ENCODE measurements around the gene DISC1. TPM values are rescaled to one million over a fixed set of nuclear protein-coding genes. Genes with fewer than 3 reads are reported as not detected.
"Not testable (repeated sequence)": the region's sequence is repeated elsewhere in the genome, so short reads cannot be mapped to it uniquely, and the experiment has no call there.

The DISC1 gene
- total RNA-seq, 6 experiments from 2014 or later = 1.8 to 3.3 (median 2.4) TPM

DNA sequence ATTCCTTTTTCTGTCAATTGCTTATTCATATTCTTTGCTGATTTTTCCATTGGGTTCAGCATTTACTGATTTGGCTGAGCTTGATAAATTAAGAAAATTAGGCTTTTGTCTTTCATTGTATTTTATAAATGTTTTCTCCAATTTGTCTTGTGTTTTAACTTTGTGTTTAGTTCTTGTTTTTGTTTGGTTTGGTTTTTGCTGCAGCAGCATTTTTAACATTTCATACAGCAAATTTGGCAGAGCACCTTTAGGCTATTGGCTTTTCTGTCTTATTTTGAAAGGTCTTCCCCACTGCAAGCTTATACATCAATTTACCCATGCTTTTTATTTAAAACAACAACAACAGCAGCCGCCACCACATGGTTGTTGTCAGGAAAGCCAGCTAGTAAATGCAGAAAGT lies 33.8 kb upstream of the DISC1 start:
- 38% methylated on average over 1 of the region's 1 CpG for WGBS (ENCODE audit: insufficient coverage, low coverage, low lambda C conversion rate, missing lambda C conversion rate)
- TF ChIP-seq, protein P1, sequence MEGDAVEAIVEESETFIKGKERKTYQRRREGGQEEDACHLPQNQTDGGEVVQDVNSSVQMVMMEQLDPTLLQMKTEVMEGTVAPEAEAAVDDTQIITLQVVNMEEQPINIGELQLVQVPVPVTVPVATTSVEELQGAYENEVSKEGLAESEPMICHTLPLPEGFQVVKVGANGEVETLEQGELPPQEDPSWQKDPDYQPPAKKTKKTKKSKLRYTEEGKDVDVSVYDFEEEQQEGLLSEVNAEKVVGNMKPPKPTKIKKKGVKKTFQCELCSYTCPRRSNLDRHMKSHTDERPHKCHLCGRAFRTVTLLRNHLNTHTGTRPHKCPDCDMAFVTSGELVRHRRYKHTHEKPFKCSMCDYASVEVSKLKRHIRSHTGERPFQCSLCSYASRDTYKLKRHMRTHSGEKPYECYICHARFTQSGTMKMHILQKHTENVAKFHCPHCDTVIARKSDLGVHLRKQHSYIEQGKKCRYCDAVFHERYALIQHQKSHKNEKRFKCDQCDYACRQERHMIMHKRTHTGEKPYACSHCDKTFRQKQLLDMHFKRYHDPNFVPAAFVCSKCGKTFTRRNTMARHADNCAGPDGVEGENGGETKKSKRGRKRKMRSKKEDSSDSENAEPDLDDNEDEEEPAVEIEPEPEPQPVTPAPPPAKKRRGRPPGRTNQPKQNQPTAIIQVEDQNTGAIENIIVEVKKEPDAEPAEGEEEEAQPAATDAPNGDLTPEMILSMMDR (IDR thresholded peaks at IDR 0.05) = no peak
- TF ChIP-seq POLR2A (IDR thresholded peaks at IDR 0.05) = no peak

DNA sequence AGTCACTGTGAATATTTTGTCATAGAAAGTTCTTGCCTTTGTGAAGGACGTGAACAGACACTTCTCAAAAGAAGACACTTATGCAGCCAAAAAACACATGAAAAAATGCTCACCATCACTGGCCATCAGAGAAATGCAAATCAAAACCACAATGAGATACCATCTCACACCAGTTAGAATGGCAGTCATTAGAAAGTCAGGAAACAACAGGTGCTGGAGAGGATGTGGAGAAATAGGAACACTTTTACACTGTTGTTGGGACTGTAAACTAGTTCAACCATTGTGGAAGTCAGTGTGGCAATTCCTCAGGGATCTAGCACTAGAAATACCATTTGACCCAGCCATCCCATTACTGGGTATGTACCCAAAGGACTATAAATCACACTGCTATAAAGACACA lies 33.3 kb upstream of the DISC1 start:
- WGBS (ENCODE audit: insufficient coverage, low coverage, low lambda C conversion rate, missing lambda C conversion rate) = 87% methylated on average over 1 of the region's 1 CpG
- not testable (repeated sequence) for H3K27ac ChIP-seq

More for the DNA sequence above, 33.8 kb upstream of the DISC1 start:
- no peaks in the 10 kb centered on the region for H3K4me1 ChIP-seq
- H3K27ac ChIP-seq = no peak overlapping the region
- no peak for DNase-seq
- no peak overlapping the region for H3K4me3 ChIP-seq
- H3K36me3 ChIP-seq = no peaks in the 10 kb centered on the region
- no peak for ATAC-seq
- intact Hi-C loops (cut with DNase I) = loop anchor here in 1 of 2 donors (10.0 kb wide), 1 partner anchor 238 kb away; no protein-coding TSS in a partner anchor
- H3K9me3 ChIP-seq = no peaks in the 10 kb centered on the region
- no peaks in the 10 kb centered on the region for H3K27me3 ChIP-seq

DNA sequence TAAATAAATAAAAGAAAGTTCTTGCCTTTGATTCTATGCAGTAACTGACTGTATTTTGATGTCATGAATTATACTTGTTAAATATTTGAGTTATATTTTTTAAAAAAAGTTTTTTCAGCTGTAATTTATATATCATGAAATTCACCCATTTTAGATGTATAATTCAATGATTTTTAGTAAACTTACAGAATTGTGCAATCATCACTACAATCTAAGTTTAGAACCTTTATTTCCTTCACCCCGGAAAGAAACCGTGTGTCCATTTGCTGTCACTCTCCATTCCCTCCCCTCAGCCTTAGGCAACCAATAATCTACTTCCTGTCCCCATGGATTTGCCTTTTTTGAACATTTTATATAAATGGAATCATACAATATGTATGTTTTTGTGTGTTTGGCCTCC lies 32.5 kb upstream of the DISC1 start:
- ATAC-seq = no peak
- intact Hi-C loops (cut with DNase I) = loop anchor here in 1 of 2 donors (10.0 kb wide), 1 partner anchor 239 kb away; no protein-coding TSS in a partner anchor

More for the DNA sequence above, 33.3 kb upstream of the DISC1 start:
- not testable (repeated sequence) for H3K4me1 ChIP-seq, DNase-seq, H3K36me3 ChIP-seq, H3K27me3 ChIP-seq, ATAC-seq, H3K9me3 ChIP-seq, H3K4me3 ChIP-seq
- intact Hi-C loops (cut with DNase I) = loop anchor here in 1 of 2 donors (10.0 kb wide), 1 partner anchor 238 kb away; no protein-coding TSS in a partner anchor

DNA sequence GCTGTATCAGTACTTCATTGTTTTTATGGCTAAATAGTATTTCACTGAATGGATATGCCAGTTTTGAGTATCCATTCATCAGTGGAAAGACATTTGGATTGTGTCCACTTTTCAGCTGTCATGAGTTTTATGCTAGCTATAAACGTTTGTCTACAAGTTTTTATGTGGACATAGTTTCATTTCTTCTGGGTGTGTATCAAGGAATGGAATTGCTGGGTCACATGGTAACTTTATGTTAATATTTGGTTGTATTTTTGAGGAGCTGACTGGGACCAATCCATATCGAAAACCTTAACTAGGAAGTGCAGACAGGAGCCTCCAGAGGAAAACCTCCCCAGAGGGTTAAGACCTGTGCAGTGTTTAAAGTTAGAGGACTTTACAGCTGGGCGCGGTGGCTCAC lies 31.8 kb upstream of the DISC1 start:
- intact Hi-C loops (cut with DNase I) = loop anchor here in 1 of 2 donors (10.0 kb wide), 1 partner anchor 240 kb away; no protein-coding TSS in a partner anchor

More for the DNA sequence above, 32.5 kb upstream of the DISC1 start:
- H3K36me3 ChIP-seq = no peaks in the 10 kb centered on the region
- H3K9me3 ChIP-seq = no peaks in the 10 kb centered on the region
- H3K27ac ChIP-seq = no peak overlapping the region
- H3K27me3 ChIP-seq = no peaks in the 10 kb centered on the region
- TF ChIP-seq POLR2A (IDR thresholded peaks at IDR 0.05) = no peak
- TF ChIP-seq, protein P1 (IDR thresholded peaks at IDR 0.05) = no peak
- WGBS (ENCODE audit: insufficient coverage, low coverage, low lambda C conversion rate, missing lambda C conversion rate) = 73% methylated on average over 2 of the region's 2 CpGs
- no peak for DNase-seq
- H3K4me1 ChIP-seq = no peaks in the 10 kb centered on the region
- no peak overlapping the region for H3K4me3 ChIP-seq

DNA sequence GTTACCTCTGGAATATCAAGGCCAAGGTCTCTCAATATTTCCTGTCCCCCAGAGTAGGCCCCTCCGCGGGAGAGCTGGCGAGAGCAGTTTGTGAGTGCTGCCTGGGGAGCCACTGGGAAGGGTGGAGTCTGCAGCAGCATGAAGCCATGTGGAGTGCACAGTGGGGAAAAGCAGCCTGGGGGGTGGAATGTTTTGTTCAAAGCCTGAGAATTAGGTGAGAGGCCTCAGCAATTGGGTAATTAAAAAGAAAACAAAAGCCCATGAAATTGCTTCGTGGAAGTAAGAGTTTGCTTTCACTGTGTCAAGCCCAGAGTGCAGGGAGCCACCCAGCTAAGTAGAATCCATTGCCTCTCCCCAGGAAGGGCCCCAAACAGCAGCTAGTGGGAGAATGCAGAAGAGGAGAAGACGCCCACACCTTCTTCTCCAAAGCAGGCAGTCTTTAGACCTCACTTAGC lies 30.2 kb upstream of the DISC1 start:
- H3K4me3 ChIP-seq = no peak overlapping the region
- no peaks in the 10 kb centered on the region for H3K4me1 ChIP-seq
- ATAC-seq (no peak), DNase-seq (no peak)
- no peak overlapping the region for H3K27ac ChIP-seq
- H3K27me3 ChIP-seq = no peaks in the 10 kb centered on the region
- no peak for TF ChIP-seq POLR2A (IDR thresholded peaks at IDR 0.05)
- TF ChIP-seq, protein P1 (IDR thresholded peaks at IDR 0.05) = no peak
- H3K36me3 ChIP-seq = no peaks in the 10 kb centered on the region
- intact Hi-C loops (cut with DNase I) = loop anchor here in 1 of 2 donors (10.0 kb wide), 1 partner anchor 242 kb away; no protein-coding TSS in a partner anchor
- 51% methylated on average over 5 of the region's 5 CpGs for WGBS (ENCODE audit: insufficient coverage, low coverage, low lambda C conversion rate, missing lambda C conversion rate)
- no peaks in the 10 kb centered on the region for H3K9me3 ChIP-seq

More for the DNA sequence above, 31.8 kb upstream of the DISC1 start:
- DNase-seq (no peak), ATAC-seq (no peak)
- no peaks in the 10 kb centered on the region for H3K9me3 ChIP-seq
- H3K27ac ChIP-seq = no peak overlapping the region
- WGBS (ENCODE audit: insufficient coverage, low coverage, low lambda C conversion rate, missing lambda C conversion rate) = 82% methylated on average over 4 of the region's 4 CpGs
- no peaks in the 10 kb centered on the region for H3K27me3 ChIP-seq
- no peaks in the 10 kb centered on the region for H3K4me1 ChIP-seq
- H3K36me3 ChIP-seq = no peaks in the 10 kb centered on the region
- TF ChIP-seq POLR2A (IDR thresholded peaks at IDR 0.05) = no peak
- TF ChIP-seq, protein P1 (IDR thresholded peaks at IDR 0.05) = no peak
- no peak overlapping the region for H3K4me3 ChIP-seq
